ENCODE measurements around the gene ZMIZ2.
"Not testable (repeated sequence)": the region's sequence is repeated elsewhere in the genome, so short reads cannot be mapped to it uniquely, and the experiment has no call there.

GRCh38 chr7:44803828-44804519 lies 55.3 kb downstream of the ZMIZ2 start:
- TF ChIP-seq GATA1 (IDR thresholded peaks at IDR 0.05; ENCODE audit: low read depth, low read length); POLR2A (IDR thresholded peaks at IDR 0.05; ENCODE audit: low read length): not testable (repeated sequence)
